ENCODE data around the gene IGSF23. TPM values are rescaled to one million over a fixed set of nuclear protein-coding genes. Genes with fewer than 3 reads are reported as not detected.

Gene IGSF23
- total RNA-seq, 6 experiments from 2014 or later, result not detected

GRCh38 chr19:44581288-44581687, 32.1 kb upstream of the IGSF23 start:
- Mint-ChIP-seq H3K27ac (no peak overlapping the region), H3K9me3 (no peaks in the 10 kb centered on the region), H3K4me1 (ENCODE audit: low read depth) (peaks cover 16% of the 10 kb centered on the region), H3K27me3 (ENCODE audit: insufficient read depth) (peaks cover 6% of the 10 kb centered on the region), H3K36me3 (ENCODE audit: low read depth) (no peaks in the 10 kb centered on the region), H3K4me3 (no peak overlapping the region)
- DNase-seq, result no peak
- no peak for TF ChIP-seq CTCF (IDR thresholded peaks at IDR 0.05)

GRCh38 chr19:44582581-44583265, 30.6 kb upstream of the IGSF23 start:
- H3K4me1 Mint-ChIP-seq (ENCODE audit: low read depth), result peaks cover 28% of the 10 kb centered on the region
- H3K4me3 Mint-ChIP-seq, result no peak overlapping the region
- H3K27ac Mint-ChIP-seq, result no peak overlapping the region
- H3K36me3 Mint-ChIP-seq (ENCODE audit: low read depth), result no peaks in the 10 kb centered on the region
- DNase-seq, result peak; percentile 12
- no peaks in the 10 kb centered on the region for H3K9me3 Mint-ChIP-seq
- H3K27me3 Mint-ChIP-seq (ENCODE audit: insufficient read depth), result peaks cover 4% of the 10 kb centered on the region
- peak; percentile 85 for TF ChIP-seq CTCF (IDR thresholded peaks at IDR 0.05)

- peak; percentile 61 for DNase-seq
- Mint-ChIP-seq H3K36me3 (ENCODE audit: low read depth) (no peaks in the 10 kb centered on the region), H3K4me1 (ENCODE audit: low read depth) (peaks cover 48% of the 10 kb centered on the region), H3K27ac (no peak overlapping the region), H3K4me3 (no peak overlapping the region), H3K27me3 (ENCODE audit: insufficient read depth) (no peaks in the 10 kb centered on the region; the same call in none of the 2 replicates), H3K9me3 (no peaks in the 10 kb centered on the region)
- peak; percentile 41; the same call in 1 of the 2 replicates for TF ChIP-seq CTCF (IDR thresholded peaks at IDR 0.05)
Observed at GRCh38 chr19:44585371-44586133, 27.8 kb upstream of the IGSF23 start.

- H3K27me3 Mint-ChIP-seq (ENCODE audit: insufficient read depth), result no peaks in the 10 kb centered on the region; the same call in none of the 2 replicates
- DNase-seq, result peak; percentile 82
- peak; percentile 40 for TF ChIP-seq CTCF (IDR thresholded peaks at IDR 0.05)
- H3K36me3 Mint-ChIP-seq (ENCODE audit: low read depth), result peaks cover 7% of the 10 kb centered on the region; the same call in 1 of the 2 replicates
- peaks cover 8% of the 10 kb centered on the region; the same call in 1 of the 2 replicates for H3K9me3 Mint-ChIP-seq
- H3K27ac Mint-ChIP-seq, result peak overlapping the region; percentile 87
- H3K4me3 Mint-ChIP-seq, result peak overlapping the region; percentile 67
- H3K4me1 Mint-ChIP-seq (ENCODE audit: low read depth), result peaks cover 60% of the 10 kb centered on the region
Observed at GRCh38 chr19:44587963-44588770, 25.2 kb upstream of the IGSF23 start.

GRCh38 chr19:44588771-44589112, 24.6 kb upstream of the IGSF23 start:
- H3K27me3 Mint-ChIP-seq (ENCODE audit: insufficient read depth), result no peaks in the 10 kb centered on the region; the same call in none of the 2 replicates
- DNase-seq, result no peak
- peaks cover 7% of the 10 kb centered on the region; the same call in 1 of the 2 replicates for H3K36me3 Mint-ChIP-seq (ENCODE audit: low read depth)
- peak overlapping the region; percentile 67 for H3K4me3 Mint-ChIP-seq
- H3K9me3 Mint-ChIP-seq, result peaks cover 8% of the 10 kb centered on the region; the same call in 1 of the 2 replicates
- TF ChIP-seq CTCF (IDR thresholded peaks at IDR 0.05), result no peak
- peak overlapping the region; percentile 87 for H3K27ac Mint-ChIP-seq
- H3K4me1 Mint-ChIP-seq (ENCODE audit: low read depth), result peaks cover 60% of the 10 kb centered on the region
